ENCODE measurements around the gene DUSP22. TPM values are rescaled to one million over a fixed set of nuclear protein-coding genes. Genes with fewer than 3 reads are reported as not detected.

Gene DUSP22
- total RNA-seq, 4 donors from 2014 or later, result 35.4 to 213 (median 49.5) TPM

GRCh38 chr6:315921-316752 is 23.9 kb downstream of the DUSP22 start:
- WGBS, 2 donors (ENCODE audit: low coverage in 1 of 2), result 66 to 80% methylated on average over 10 of the region's 10 CpGs
- in situ Hi-C loops (cut with MboI; ENCODE audit: low pct_ligation_motif_present in 1 of 4, low pct_unique_long_range_greater_than_20kb in 1 of 4, low sequenced_read_pairs in 3 of 4), result no loop called here
- Histone ChIP-seq H3K36me3 (no peaks in the 10 kb centered on the region), H3K4me1 (peaks cover 3 to 15% (median 5%) of the 10 kb centered on the region in 4 donors), H3K4me3 (no peak overlapping the region), H3K27ac (peak overlapping the region in 2 of 4 donors; percentile 0 to 58), H3K27me3 (no peaks in the 10 kb centered on the region), H3K9me3 (no peaks in the 10 kb centered on the region)
- no peak for DNase-seq
- no peak for TF ChIP-seq EP300 (IDR thresholded peaks at IDR 0.05; ENCODE audit: low read depth)
- no peak for TF ChIP-seq POLR2A (IDR thresholded peaks at IDR 0.05)
- TF ChIP-seq POLR2AphosphoS5 (IDR thresholded peaks at IDR 0.05), result no peak
- TF ChIP-seq CTCF (IDR thresholded peaks at IDR 0.05), result no peak
- intact Hi-C loops (cut with DNase I; ENCODE audit: low total_unique reads), result no loop called here

GRCh38 chr6:316753-317038 is 24.4 kb downstream of the DUSP22 start:
- Histone ChIP-seq H3K4me1 (peaks cover 3 to 15% (median 5%) of the 10 kb centered on the region in 4 donors), H3K4me3 (no peak overlapping the region), H3K36me3 (no peaks in the 10 kb centered on the region), H3K27ac (peak overlapping the region in 3 of 4 donors; percentile 0 to 58 (median 4)), H3K9me3 (no peaks in the 10 kb centered on the region), H3K27me3 (no peaks in the 10 kb centered on the region)
- TF ChIP-seq POLR2AphosphoS5 (IDR thresholded peaks at IDR 0.05) (no peak), CTCF (IDR thresholded peaks at IDR 0.05) (no peak), EP300 (IDR thresholded peaks at IDR 0.05; ENCODE audit: low read depth) (no peak)
- DNase-seq, result no peak
- intact Hi-C loops (cut with DNase I; ENCODE audit: low total_unique reads), result no loop called here
- in situ Hi-C loops (cut with MboI; ENCODE audit: low pct_ligation_motif_present in 1 of 4, low pct_unique_long_range_greater_than_20kb in 1 of 4, low sequenced_read_pairs in 3 of 4), result no loop called here

- Histone ChIP-seq H3K4me1 (peaks cover 3 to 15% (median 5%) of the 10 kb centered on the region in 4 donors), H3K27ac (peak overlapping the region in 3 of 4 donors; percentile 0 to 58 (median 4)), H3K27me3 (no peaks in the 10 kb centered on the region), H3K9me3 (no peaks in the 10 kb centered on the region), H3K4me3 (no peak overlapping the region), H3K36me3 (no peaks in the 10 kb centered on the region)
- no peak for DNase-seq
- TF ChIP-seq POLR2A (IDR thresholded peaks at IDR 0.05) (no peak), POLR2AphosphoS5 (IDR thresholded peaks at IDR 0.05) (no peak), CTCF (IDR thresholded peaks at IDR 0.05) (no peak), EP300 (IDR thresholded peaks at IDR 0.05; ENCODE audit: low read depth) (no peak)
- 63 to 79% methylated on average over 7 of the region's 7 CpGs for WGBS, 2 donors (ENCODE audit: low coverage in 1 of 2)
- intact Hi-C loops (cut with DNase I; ENCODE audit: low total_unique reads) (no loop called here), in situ Hi-C loops (cut with MboI; ENCODE audit: low pct_ligation_motif_present in 1 of 4, low pct_unique_long_range_greater_than_20kb in 1 of 4, low sequenced_read_pairs in 3 of 4) (no loop called here)
Observed at GRCh38 chr6:317060-317447, 24.8 kb downstream of the DUSP22 start.

- no peaks in the 10 kb centered on the region for H3K27me3 ChIP-seq
Observed at GRCh38 chr6:317448-318144, 25.3 kb downstream of the DUSP22 start.

More at GRCh38 chr6:317448-318144, 25.3 kb downstream of the DUSP22 start:
- Histone ChIP-seq H3K27ac (peak overlapping the region in 2 of 4 donors; percentile 0 to 58), H3K9me3 (no peaks in the 10 kb centered on the region), H3K4me1 (peaks cover 3 to 15% (median 5%) of the 10 kb centered on the region in 4 donors), H3K36me3 (no peaks in the 10 kb centered on the region), H3K4me3 (no peak overlapping the region)
- intact Hi-C loops (cut with DNase I; ENCODE audit: low total_unique reads), result no loop called here
- WGBS, 2 donors (ENCODE audit: low coverage in 1 of 2), result 74 to 79% methylated on average over 18 of the region's 18 CpGs
- DNase-seq, result no peak
- TF ChIP-seq POLR2AphosphoS5 (IDR thresholded peaks at IDR 0.05) (no peak), CTCF (IDR thresholded peaks at IDR 0.05) (no peak), POLR2A (IDR thresholded peaks at IDR 0.05) (no peak), EP300 (IDR thresholded peaks at IDR 0.05; ENCODE audit: low read depth) (no peak)
- in situ Hi-C loops (cut with MboI; ENCODE audit: low pct_ligation_motif_present in 1 of 4, low pct_unique_long_range_greater_than_20kb in 1 of 4, low sequenced_read_pairs in 3 of 4), result no loop called here
